Caco-2 (cell line): Measurements from ENCODE around the gene ZDHHC14. TPM values are rescaled to one million over a fixed set of nuclear protein-coding genes. Genes with fewer than 3 reads are reported as not detected.

ENCODE experiments used
- BruUV-seq: library from RNA; stranded (reverse); fragments of 400-500 nt; replicated peaks from 2 replicates; lab custom pipeline; 2021; lab: Mats Ljungman, UMichigan
- CTCF ChIA-PET: fragments of 300-600 bp; sonication (Branson Sonifier 250); formaldehyde crosslinking; loops from one replicate; lab custom pipeline; 2022; ENCODE audit warnings: antibody characterized with exemption; lab: Charles Lee
- POLR2A ChIA-PET: fragments of 300-600 bp; sonication (Branson Sonifier 250); formaldehyde crosslinking; loops from one replicate; lab custom pipeline; 2022; ENCODE audit warnings: antibody characterized with exemption; lab: Charles Lee
- DNase-seq, 2 experiments: peaks; one replicate each; pipeline versions ENCODE4 v3.0.0 to v3.0.0-alpha.2; 2020 to 2022
- H3K27me3 ChIP-seq: replicated peaks from 2 replicates; pipeline ENCODE4 v1.6.0; 2011; ENCODE audit warnings: low read length; ENCODE audit not compliant: control insufficient read depth, insufficient read depth
- H3K36me3 ChIP-seq: 2 replicates; pipeline ENCODE4 v1.5.1; 2011; ENCODE audit warnings: low read length; ENCODE audit not compliant: control insufficient read depth, insufficient read depth
- H3K4me1 ChIP-seq: fragments of 250-450 bp; sonication (Bioruptor Pico); 2 replicates; pipeline ENCODE4 v1.5.1; 2020; ENCODE audit warnings: mild to moderate bottlenecking
- H3K4me3 ChIP-seq: 2 replicates; pipeline ENCODE4 v1.5.1; 2011; ENCODE audit warnings: low read depth, mild to moderate bottlenecking, control low read depth, low read length
- H3K9me3 ChIP-seq: fragments of 250-450 bp; sonication (Bioruptor Pico); 2 replicates; pipeline ENCODE4 v1.5.1; 2020; ENCODE audit warnings: mild to moderate bottlenecking, moderate library complexity
- H3K27ac Mint-ChIP-seq: one replicate; pipeline ENCODE4 v1.8.0; 2022; ENCODE audit warnings: mixed read lengths; ENCODE audit not compliant: unreplicated experiment
- H3K27me3 Mint-ChIP-seq: one replicate; pipeline ENCODE4 v1.8.0; 2022; ENCODE audit warnings: mixed read lengths; ENCODE audit not compliant: insufficient read depth, unreplicated experiment
- H3K36me3 Mint-ChIP-seq: one replicate; pipeline ENCODE4 v1.8.0; 2022; ENCODE audit warnings: mild to moderate bottlenecking, mixed read lengths; ENCODE audit not compliant: insufficient read depth, unreplicated experiment
- H3K4me1 Mint-ChIP-seq: one replicate; pipeline ENCODE4 v1.8.0; 2022; ENCODE audit warnings: low read depth, mixed read lengths; ENCODE audit not compliant: unreplicated experiment
- H3K4me3 Mint-ChIP-seq: one replicate; pipeline ENCODE4 v1.8.0; 2022; ENCODE audit warnings: mild to moderate bottlenecking, moderate library complexity, mixed read lengths; ENCODE audit not compliant: unreplicated experiment
- H3K9me3 Mint-ChIP-seq: one replicate; pipeline ENCODE4 v1.8.0; 2022; ENCODE audit warnings: mixed read lengths; ENCODE audit not compliant: unreplicated experiment
- CTCF ChIP-seq, 2 experiments: fragments of 200-600 bp in 1 of 2; IDR thresholded peaks; 1 replicate in 1 of 2; 2 replicates in 1 of 2; pipeline versions ENCODE4 v1.5.1 to v1.8.0; 2011 to 2022; ENCODE audit warnings: antibody characterized with exemption in 1 of 2, control low read depth in 1 of 2, inconsistent platforms in 1 of 2, low read depth in 1 of 2, low read length in 1 of 2, mild to moderate bottlenecking in 1 of 2, moderate library complexity in 1 of 2; ENCODE audit not compliant: insufficient read depth in 1 of 2, severe bottlenecking in 1 of 2, unreplicated experiment in 1 of 2
- intact Hi-C: fragments of 100-400 bp; cut with micrococcal nuclease; formaldehyde crosslinking; loops from one replicate; pipeline ENCODE4 v1.10.0; 2022; ENCODE audit not compliant: unreplicated experiment
- total RNA-seq: library from RNA; stranded (reverse); gene quantifications from 2 replicates; pipeline ENCODE4 v1.2.3, GENCODE V29; 2022

Gene ZDHHC14
- total RNA-seq, 1 experiment from 2014 or later, result 22.1 TPM

- Mint-ChIP-seq H3K4me1 (no peaks in the 10 kb centered on the region), H3K9me3 (no peaks in the 10 kb centered on the region), H3K27me3 (no peaks in the 10 kb centered on the region), H3K4me3 (no peak overlapping the region), H3K36me3 (peaks cover 13% of the 10 kb centered on the region), H3K27ac (no peak overlapping the region)
- no peaks in the 10 kb centered on the region for H3K9me3 ChIP-seq
- POLR2A ChIA-PET, result no interaction called here
- H3K4me3 ChIP-seq, result no peak overlapping the region
- no peak for TF ChIP-seq CTCF (IDR thresholded peaks at IDR 0.05; ENCODE audit: insufficient read depth in 1 of 2, low read depth in 1 of 2, low read length in 1 of 2, severe bottlenecking in 1 of 2, unreplicated experiment in 1 of 2)
- no peak for DNase-seq
- intact Hi-C loops, result no loop called here
- peaks cover 4% of the 10 kb centered on the region; the same call in 1 of the 2 replicates for H3K4me1 ChIP-seq
- peaks cover 2% of the 10 kb centered on the region; the same call in 1 of the 2 replicates for H3K36me3 ChIP-seq
- no peaks in the 10 kb centered on the region for H3K27me3 ChIP-seq
- CTCF ChIA-PET, result no interaction called here
- BruUV-seq, result no TSS peak
Observed at GRCh38 chr6:157400676-157401075, 19.7 kb downstream of the ZDHHC14 start.

- no peaks in the 10 kb centered on the region for H3K9me3 ChIP-seq
- H3K4me3 Mint-ChIP-seq, result no peak overlapping the region
- BruUV-seq, result no TSS peak
- intact Hi-C loops, result no loop called here
- H3K36me3 ChIP-seq, result peaks cover 2% of the 10 kb centered on the region; the same call in 1 of the 2 replicates
- ChIA-PET POLR2A (no interaction called here), CTCF (no interaction called here)
- no peak for DNase-seq
- H3K9me3 Mint-ChIP-seq, result no peaks in the 10 kb centered on the region
- TF ChIP-seq CTCF (IDR thresholded peaks at IDR 0.05; ENCODE audit: insufficient read depth in 1 of 2, low read depth in 1 of 2, low read length in 1 of 2, severe bottlenecking in 1 of 2, unreplicated experiment in 1 of 2), result no peak
- H3K4me1 Mint-ChIP-seq, result no peaks in the 10 kb centered on the region
- H3K4me1 ChIP-seq, result no peaks in the 10 kb centered on the region
- H3K27ac Mint-ChIP-seq, result no peak overlapping the region
- no peaks in the 10 kb centered on the region for H3K27me3 Mint-ChIP-seq
- no peaks in the 10 kb centered on the region for H3K27me3 ChIP-seq
- H3K36me3 Mint-ChIP-seq, result peaks cover 15% of the 10 kb centered on the region
- no peak overlapping the region for H3K4me3 ChIP-seq
Observed at GRCh38 chr6:157401734-157402338, 20.8 kb downstream of the ZDHHC14 start.

- no peak overlapping the region for H3K4me3 ChIP-seq
- Mint-ChIP-seq H3K4me3 (no peak overlapping the region), H3K9me3 (no peaks in the 10 kb centered on the region), H3K27me3 (no peaks in the 10 kb centered on the region), H3K36me3 (peaks cover 16% of the 10 kb centered on the region), H3K4me1 (no peaks in the 10 kb centered on the region), H3K27ac (no peak overlapping the region)
- CTCF ChIA-PET, result interaction anchor here (0.6 kb wide), 1 partner anchor 22 kb away, joined by 3 read pairs; no protein-coding TSS in a partner anchor
- H3K4me1 ChIP-seq, result no peaks in the 10 kb centered on the region
- DNase-seq, result no peak
- intact Hi-C loops, result no loop called here
- TF ChIP-seq CTCF (IDR thresholded peaks at IDR 0.05; ENCODE audit: insufficient read depth in 1 of 2, low read depth in 1 of 2, low read length in 1 of 2, severe bottlenecking in 1 of 2, unreplicated experiment in 1 of 2), result no peak
- POLR2A ChIA-PET, result no interaction called here
- no TSS peak for BruUV-seq
- H3K9me3 ChIP-seq, result no peaks in the 10 kb centered on the region
- H3K27me3 ChIP-seq, result no peaks in the 10 kb centered on the region
- H3K36me3 ChIP-seq, result peaks cover 2% of the 10 kb centered on the region; the same call in 1 of the 2 replicates
Observed at GRCh38 chr6:157402996-157403685, 22.2 kb downstream of the ZDHHC14 start.
